Testis (tissue), 3 donors: ENCODE results near the gene METTL17. TPM values are rescaled to one million over a fixed set of nuclear protein-coding genes. Genes with fewer than 3 reads are reported as not detected.

ENCODE experiments used
- DNase-seq: peaks from one replicate; pipeline ENCODE4 v3.0.0-alpha.2; 2019
- H3K27ac ChIP-seq, 2 donors: fragments of 200-600 bp; sonication (generic); one replicate each; pipeline ENCODE4 v1.5.1; 2019
- H3K27me3 ChIP-seq: fragments of 200-600 bp; sonication (generic); one replicate; pipeline ENCODE4 v1.5.1; 2019
- H3K36me3 ChIP-seq: fragments of 200-600 bp; sonication (generic); one replicate; pipeline ENCODE4 v1.5.1; 2017; ENCODE audit warnings: low read depth; ENCODE audit errors: missing control alignments
- H3K4me1 ChIP-seq: fragments of 200-600 bp; sonication (generic); one replicate; pipeline ENCODE4 v1.5.1; 2019
- H3K4me3 ChIP-seq, 2 donors: fragments of 200-600 bp; sonication (generic); one replicate each; pipeline ENCODE4 v1.5.1; 2017 to 2019
- H3K9me3 ChIP-seq: fragments of 200-600 bp; sonication (generic); one replicate; pipeline ENCODE4 v1.5.1; 2017
- CTCF ChIP-seq, 3 experiments: fragments of 450-650 bp in 2 of 3; fragments of 200-600 bp in 1 of 3; sonication (generic) in 1 of 3; IDR thresholded peaks; one replicate each; pipeline ENCODE4 v1.5.1; 2016 to 2019; ENCODE audit warnings: antibody characterized with exemption in 3 of 3, mild to moderate bottlenecking in 2 of 3, moderate library complexity in 1 of 3
- POLR2A ChIP-seq: fragments of 450-650 bp; IDR thresholded peaks from one replicate; pipeline ENCODE4 v1.6.1; 2017; ENCODE audit warnings: antibody characterized with exemption, mild to moderate bottlenecking, moderate library complexity
- WGBS, 2 donors: methylation state at CpG; one replicate each; pipeline ENCODE4 v1.1.5; 2018; 5-methylcytosine and 5-hydroxymethylcytosine counted together
- intact Hi-C: fragments of 100-400 bp; cut with DNase I; formaldehyde crosslinking; loops from one replicate; pipeline ENCODE4 v1.15.1; 2023; ENCODE audit warnings: low total_unique reads
- polyA plus RNA-seq: library from polyadenylated mRNA; stranded (reverse); fragments of 350-450 nt; fragmentation: Illumina TruSeq; extraction: RNeasy Lipid Tissue Mini Kit (QIAGEN cat#74804); gene quantifications from one replicate; pipeline ENCODE4 v1.2.3, GENCODE V29; 2014; ENCODE audit warnings: low read depth, low replicate concordance; ENCODE audit not compliant: insufficient read depth
- total RNA-seq, 2 donors: library from RNA; depleted of rRNA; stranded (reverse); fragments of >200 nt; gene quantifications; one replicate each; pipeline ENCODE4 v1.2.3, GENCODE V29; 2016

The METTL17 gene
- total and polyA plus RNA-seq, 3 donors from 2014 or later, result 68.9 to 93.4 (median 93.2) TPM

GRCh38 chr14:21016413-21017190, 26.8 kb downstream of the METTL17 start:
- no peak overlapping the region for H3K27ac ChIP-seq
- TF ChIP-seq CTCF (IDR thresholded peaks at IDR 0.05) (no peak), POLR2A (no peak)
- peaks cover 3% of the 10 kb centered on the region for H3K4me1 ChIP-seq
- H3K27me3 ChIP-seq, result no peaks in the 10 kb centered on the region
- H3K4me3 ChIP-seq, result no peak overlapping the region
- WGBS, 2 donors, result 74 to 85% methylated on average over 9 of the region's 9 CpGs
- H3K36me3 ChIP-seq, result no peaks in the 10 kb centered on the region
- intact Hi-C loops, result loop anchor here (10.0 kb wide), 1 partner anchor 78 kb away; the partner anchor contains the start of gene ZNF219
- no peaks in the 10 kb centered on the region for H3K9me3 ChIP-seq
- DNase-seq, result no peak

GRCh38 chr14:21017528-21018245, 27.9 kb downstream of the METTL17 start:
- DNase-seq, result no peak
- no peak for TF ChIP-seq CTCF (IDR thresholded peaks at IDR 0.05)
- no peak for TF ChIP-seq POLR2A
- Histone ChIP-seq H3K27me3 (no peaks in the 10 kb centered on the region), H3K4me1 (peaks cover 11% of the 10 kb centered on the region), H3K4me3 (no peak overlapping the region), H3K27ac (no peak overlapping the region), H3K36me3 (no peaks in the 10 kb centered on the region), H3K9me3 (no peaks in the 10 kb centered on the region)
- intact Hi-C loops, result loop anchor here (10.0 kb wide), 1 partner anchor 77 kb away; the partner anchor contains the start of gene ZNF219
- WGBS, 2 donors, result 74 to 80% methylated on average over 21 to 28 of the region's 28 CpGs

- H3K27me3 ChIP-seq, result no peaks in the 10 kb centered on the region
- H3K4me1 ChIP-seq, result peaks cover 17% of the 10 kb centered on the region
- no peak for DNase-seq
- WGBS, 2 donors, result 61 to 68% methylated on average over 7 of the region's 7 CpGs
- H3K4me3 ChIP-seq, result no peak overlapping the region
- H3K9me3 ChIP-seq, result no peaks in the 10 kb centered on the region
- intact Hi-C loops, result loop anchor here (10.0 kb wide), 1 partner anchor 77 kb away; the partner anchor contains the start of gene ZNF219
- no peak for TF ChIP-seq POLR2A
- no peak overlapping the region for H3K27ac ChIP-seq
- H3K36me3 ChIP-seq, result no peaks in the 10 kb centered on the region
Measured at GRCh38 chr14:21018286-21018685, 28.5 kb downstream of the METTL17 start.

- peaks cover 20% of the 10 kb centered on the region for H3K4me1 ChIP-seq
- no peaks in the 10 kb centered on the region for H3K27me3 ChIP-seq
- H3K9me3 ChIP-seq, result no peaks in the 10 kb centered on the region
- WGBS, 2 donors, result 91 to 92% methylated on average over 3 of the region's 3 CpGs
- TF ChIP-seq POLR2A, result no peak
- no peak for TF ChIP-seq CTCF (IDR thresholded peaks at IDR 0.05)
- no peak for DNase-seq
- no peak overlapping the region for H3K27ac ChIP-seq
- H3K36me3 ChIP-seq, result no peaks in the 10 kb centered on the region
- no peak overlapping the region for H3K4me3 ChIP-seq
- intact Hi-C loops, result loop anchor here (10.0 kb wide), 1 partner anchor 76 kb away; the partner anchor contains the start of gene ZNF219
Measured at GRCh38 chr14:21018781-21019180, 29.0 kb downstream of the METTL17 start.

GRCh38 chr14:21019366-21019765, 29.6 kb downstream of the METTL17 start:
- intact Hi-C loops, result loop anchor here (10.0 kb wide), 1 partner anchor 75 kb away; the partner anchor contains the start of gene ZNF219

More at GRCh38 chr14:21019366-21019765, 29.6 kb downstream of the METTL17 start:
- no peaks in the 10 kb centered on the region for H3K36me3 ChIP-seq
- no peaks in the 10 kb centered on the region for H3K9me3 ChIP-seq
- TF ChIP-seq POLR2A (no peak), CTCF (IDR thresholded peaks at IDR 0.05) (no peak)
- peaks cover 20% of the 10 kb centered on the region for H3K4me1 ChIP-seq
- no peak for DNase-seq
- WGBS, 2 donors, result 57 to 67% methylated on average over 1 of the region's 1 CpG
- H3K27me3 ChIP-seq, result no peaks in the 10 kb centered on the region
- H3K27ac ChIP-seq, result no peak overlapping the region
- H3K4me3 ChIP-seq, result no peak overlapping the region
